Skeletal muscle cell (primary cell): ENCODE measurements around the gene TEX261.

Experiments
- DNase-seq: peaks from one replicate; pipeline ENCODE4 v3.0.0-alpha.2; 2010; ENCODE audit warnings: low read depth
- H3K4me3 ChIP-seq: 2 replicates; pipeline ENCODE4 v1.5.1; 2011; ENCODE audit warnings: low read depth, mild to moderate bottlenecking, control low read depth, low read length, moderate library complexity

Gene TEX261

GRCh38 chr2:70984228-70984575 lies 10.5 kb downstream of the TEX261 start:
- no peak for DNase-seq
- H3K4me3 ChIP-seq, result no peak overlapping the region

DNA sequence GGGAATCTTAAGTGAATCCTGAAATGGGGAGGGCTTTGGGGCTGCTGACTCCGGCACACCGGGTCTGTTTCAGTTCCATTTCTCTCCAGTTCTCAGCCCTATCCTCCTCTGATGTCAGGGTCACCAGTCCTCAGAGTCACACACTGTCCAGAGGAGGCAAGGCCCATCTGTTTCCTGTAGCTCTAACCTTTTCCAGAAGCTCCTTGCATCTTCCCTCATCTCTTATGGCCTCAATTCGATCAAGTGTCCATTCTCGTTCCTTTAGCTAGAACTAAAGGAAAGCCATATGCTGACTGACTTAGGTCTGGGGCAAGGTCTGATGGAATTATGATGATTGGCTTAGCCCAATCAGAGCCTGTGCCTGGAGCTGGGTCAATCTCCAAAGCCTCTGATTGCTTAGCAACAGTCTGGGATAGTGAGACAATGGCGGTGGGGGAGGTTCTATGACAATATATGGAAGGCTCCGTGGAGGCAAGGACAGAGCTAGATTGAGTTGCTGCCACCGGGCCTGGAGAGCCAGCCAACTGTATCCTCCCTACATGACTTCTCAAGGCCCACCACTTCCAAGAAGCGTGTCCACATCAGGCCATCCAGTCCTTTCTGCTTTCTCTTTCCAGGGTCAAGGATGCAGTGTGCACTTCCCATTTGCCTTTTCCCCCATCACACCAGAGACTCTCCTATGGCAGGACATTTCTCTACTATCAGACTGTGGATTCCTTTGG lies 11.0 kb downstream of the TEX261 start:
- no peak for DNase-seq
- H3K4me3 ChIP-seq, result no peak overlapping the region

GRCh38 chr2:70982971-70983370 lies 11.7 kb downstream of the TEX261 start:
- no peak overlapping the region for H3K4me3 ChIP-seq
- DNase-seq, result no peak

DNA sequence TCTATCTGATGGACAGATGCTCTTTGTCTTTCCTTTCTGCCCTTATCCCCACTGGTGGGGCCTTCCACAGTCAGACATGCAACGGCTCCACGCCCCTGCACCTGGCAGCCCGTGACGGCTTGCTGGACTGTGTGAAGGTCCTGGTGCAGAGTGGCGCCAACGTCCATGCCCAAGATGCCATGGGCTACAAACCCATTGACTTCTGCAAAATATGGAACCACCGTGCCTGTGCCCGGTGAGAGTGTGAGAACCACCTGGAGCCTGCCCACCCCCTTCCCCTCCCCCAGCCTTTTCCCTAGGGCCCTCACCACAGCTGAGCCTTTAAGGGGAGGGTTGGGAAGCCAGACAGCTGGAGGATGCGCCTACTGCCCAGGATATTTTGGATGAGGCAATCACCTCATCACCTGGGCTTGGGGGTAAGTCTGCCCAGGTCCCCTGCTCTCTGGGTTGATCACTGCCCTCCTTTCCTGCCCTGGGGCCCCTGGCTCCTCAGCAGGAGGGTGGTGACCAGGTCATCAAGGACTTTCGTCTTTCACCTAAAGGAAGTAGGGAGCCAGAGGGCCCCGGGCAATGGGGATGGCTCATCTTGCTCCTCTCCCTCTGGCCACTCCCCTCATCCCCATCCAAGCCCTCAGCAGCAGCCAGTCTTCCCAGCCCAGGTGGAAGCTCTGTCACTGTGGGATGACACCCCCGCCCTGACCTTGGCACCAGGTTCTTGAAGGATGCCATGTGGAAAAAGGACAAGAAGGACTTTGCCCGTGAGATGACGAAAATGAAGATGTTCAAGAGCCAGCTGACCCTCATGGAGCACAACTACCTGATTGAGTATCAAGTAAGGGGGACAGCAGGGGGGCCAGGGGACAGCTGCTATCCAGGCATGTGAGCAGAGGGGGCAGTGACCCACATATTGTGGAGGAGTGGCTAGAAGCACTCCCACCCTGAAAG lies 12.5 kb downstream of the TEX261 start:
- no peak for DNase-seq
- H3K4me3 ChIP-seq, result no peak overlapping the region

GRCh38 chr2:70981421-70981820 lies 13.3 kb downstream of the TEX261 start:
- no peak overlapping the region for H3K4me3 ChIP-seq
- DNase-seq, result no peak

DNA sequence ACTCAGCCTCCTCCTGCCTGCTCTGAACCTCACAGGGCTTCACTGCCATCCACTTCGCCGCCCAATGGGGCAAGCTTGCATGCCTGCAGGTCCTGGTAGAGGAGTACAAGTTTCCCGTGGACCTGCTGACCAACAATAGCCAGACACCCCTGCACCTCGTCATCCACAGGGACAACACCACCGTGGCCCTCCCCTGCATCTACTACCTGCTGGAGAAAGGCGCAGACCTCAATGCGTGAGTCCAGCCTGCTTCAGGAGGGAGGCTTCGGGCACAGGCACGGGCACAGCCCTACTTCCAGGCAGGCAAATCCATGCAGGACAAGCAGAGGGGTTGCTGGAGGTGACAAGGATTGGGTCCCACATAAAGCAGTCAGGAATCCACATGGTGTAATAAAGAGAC lies 15.0 kb downstream of the TEX261 start:
- DNase-seq, result no peak
- no peak overlapping the region for H3K4me3 ChIP-seq

DNA sequence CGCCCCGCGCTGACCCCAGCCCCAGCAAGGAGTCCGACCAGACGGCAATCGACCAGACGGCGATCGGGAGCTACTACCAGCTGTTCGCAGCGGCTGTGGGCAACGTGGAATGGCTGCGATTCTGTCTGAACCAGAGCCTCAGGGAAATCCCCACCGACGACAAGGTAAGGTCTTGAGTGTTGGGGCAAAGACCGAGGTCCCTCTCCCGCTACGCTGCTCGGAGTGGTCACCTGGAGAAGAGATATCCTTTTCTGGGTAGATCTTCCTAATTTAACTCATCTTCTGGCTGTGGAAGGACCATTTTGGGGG lies 15.5 kb downstream of the TEX261 start:
- peak overlapping the region; percentile 47 for H3K4me3 ChIP-seq
- DNase-seq, result no peak

DNA sequence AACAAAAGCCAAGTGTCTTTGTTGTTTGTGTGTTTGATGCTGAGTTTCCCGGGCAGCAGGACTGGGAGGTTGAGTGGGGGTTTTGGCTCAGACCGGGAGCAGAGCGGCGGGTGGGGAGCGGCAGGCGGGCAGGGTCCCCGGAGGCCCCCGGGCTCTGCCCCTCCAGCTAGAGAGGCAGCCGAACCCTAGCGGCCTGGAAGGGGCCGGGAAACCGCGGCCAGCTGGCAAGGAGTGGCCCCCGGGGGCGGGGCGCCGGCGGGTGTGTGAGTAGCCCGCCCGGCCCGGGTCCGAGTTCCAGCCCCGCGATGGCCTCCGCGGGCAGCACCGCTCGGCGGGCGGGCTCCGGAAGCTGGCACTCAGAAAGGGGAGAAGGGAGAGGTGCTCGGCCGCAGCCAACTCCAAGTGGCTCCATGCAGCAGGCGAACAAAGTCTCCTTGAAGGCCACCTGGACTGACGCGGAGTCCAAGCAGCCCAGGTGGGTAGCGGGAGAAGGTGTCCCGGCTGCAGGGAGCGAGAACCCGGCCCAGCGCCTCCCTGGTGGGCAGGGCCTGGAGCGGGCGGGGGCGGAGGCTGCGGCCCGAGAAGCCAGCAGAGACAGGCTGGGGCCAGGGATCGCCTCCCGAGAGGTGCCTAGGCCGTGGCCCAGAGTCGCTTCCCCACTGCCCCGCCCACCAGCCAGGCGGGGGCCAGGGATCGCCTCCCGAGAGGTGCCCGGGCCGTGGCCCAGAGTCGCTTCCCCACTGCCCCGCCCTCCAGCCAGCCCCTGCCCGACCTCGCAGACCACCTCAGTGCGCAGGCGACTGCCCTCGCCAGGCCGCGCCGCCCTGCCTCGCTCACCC lies 16.1 kb downstream of the TEX261 start, which contains the start of gene ANKRD53:
ANKRD53 (plus strand) TSS at position 290 of the 839 bp plus-strand sequence; CDS start at position 306, 16 bp downstream.
- no peak for DNase-seq
- H3K4me3 ChIP-seq, result peak within 1 kb of the TSS; percentile 52

- DNase-seq, result peak; percentile 89
- peak overlapping the region; percentile 52 for H3K4me3 ChIP-seq
Measured at GRCh38 chr2:70977605-70978205, 17.0 kb downstream of the TEX261 start.

GRCh38 chr2:70975237-70975636 lies 19.4 kb downstream of the TEX261 start:
- DNase-seq, result no peak
- H3K4me3 ChIP-seq, result no peak overlapping the region

- DNase-seq, result no peak
Measured at GRCh38 chr2:70974592-70974991, 20.1 kb downstream of the TEX261 start.

DNA sequence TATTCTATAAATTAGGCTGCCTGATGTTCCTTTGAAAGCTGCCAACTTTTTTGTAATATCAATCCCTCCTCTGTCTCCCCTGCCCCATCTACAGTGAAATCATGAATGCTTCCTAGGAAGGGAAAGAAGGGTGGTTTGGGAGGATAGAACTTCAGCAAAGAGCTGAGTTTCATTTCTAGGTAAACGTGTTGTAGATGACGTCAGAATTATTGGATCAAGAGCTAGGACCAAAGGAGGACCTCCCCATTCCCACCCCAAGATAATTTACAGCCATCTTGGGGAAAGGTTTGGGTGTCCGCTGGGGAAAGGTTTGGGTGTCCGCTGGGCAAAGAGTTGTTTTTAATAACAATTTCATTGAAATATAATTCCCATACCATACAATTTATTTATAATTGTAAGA lies 27.5 kb downstream of the TEX261 start:
- no peak for DNase-seq
- no peak overlapping the region for H3K4me3 ChIP-seq

More at GRCh38 chr2:70974592-70974991, 20.1 kb downstream of the TEX261 start:
- no peak overlapping the region for H3K4me3 ChIP-seq

DNA sequence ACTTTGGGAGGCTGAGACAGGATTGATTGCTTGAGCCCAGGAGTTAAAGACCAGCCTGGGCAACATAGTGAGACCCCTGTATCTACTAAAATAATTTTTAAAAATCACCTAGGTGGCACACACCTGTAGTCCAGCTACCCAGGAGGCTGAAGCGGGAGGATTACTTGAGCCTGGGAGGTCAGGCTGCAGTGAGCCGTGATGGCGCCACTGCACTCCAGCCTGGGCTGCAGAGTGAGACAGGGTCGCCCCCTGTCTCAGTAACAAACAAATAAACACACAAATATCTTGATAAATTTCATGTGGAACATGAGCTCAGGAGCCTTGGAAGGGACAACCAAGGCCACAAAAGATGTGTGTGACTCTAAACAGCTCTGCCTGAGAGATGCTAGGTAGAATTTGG lies 28.0 kb downstream of the TEX261 start:
- no peak for DNase-seq
- H3K4me3 ChIP-seq, result no peak overlapping the region

- peak overlapping the region; percentile 50 for H3K4me3 ChIP-seq
- no peak for DNase-seq
Measured at GRCh38 chr2:70965506-70965905, 29.2 kb downstream of the TEX261 start.

DNA sequence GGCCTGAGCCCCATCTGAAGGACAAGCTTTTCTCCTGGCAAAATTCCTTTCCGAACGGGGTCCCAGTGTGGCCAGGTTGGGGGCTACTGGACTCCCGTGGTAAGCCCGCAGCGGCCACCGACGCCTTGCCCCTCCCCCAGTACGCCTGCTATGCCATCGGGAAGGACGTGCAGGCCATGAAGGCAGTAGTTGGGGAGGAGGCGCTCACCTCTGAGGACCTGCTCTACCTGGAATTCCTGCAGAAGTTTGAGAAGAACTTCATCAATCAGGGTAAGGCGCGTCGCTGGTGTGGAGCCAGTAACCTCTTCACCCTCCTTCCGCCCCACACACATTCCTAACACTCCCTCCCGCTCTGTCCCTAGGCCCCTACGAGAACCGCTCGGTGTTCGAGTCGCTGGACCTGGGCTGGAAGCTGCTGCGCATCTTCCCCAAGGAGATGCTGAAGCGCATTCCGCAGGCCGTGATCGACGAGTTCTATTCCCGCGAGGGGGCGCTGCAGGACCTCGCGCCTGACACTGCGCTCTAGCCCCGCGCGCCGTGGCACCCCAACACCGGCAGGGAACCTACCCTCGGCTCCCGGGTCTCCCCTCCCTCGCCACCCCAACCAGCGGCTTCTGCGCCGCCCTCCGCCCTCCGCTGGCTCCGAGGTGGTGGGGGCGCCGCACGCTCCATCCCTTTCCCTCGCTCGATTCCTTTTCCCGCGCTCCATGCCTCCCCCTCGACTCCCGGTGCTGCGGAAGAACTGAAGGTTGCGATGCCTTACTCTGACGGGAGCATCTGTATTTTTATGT lies 29.9 kb downstream of the TEX261 start:
- peak overlapping the region; percentile 50 for H3K4me3 ChIP-seq
- peak; percentile 20 for DNase-seq

GRCh38 chr2:70964133-70964532 lies 30.5 kb downstream of the TEX261 start:
- DNase-seq, result no peak
- H3K4me3 ChIP-seq, result no peak overlapping the region

GRCh38 chr2:70962885-70963878 lies 31.5 kb downstream of the TEX261 start:
- H3K4me3 ChIP-seq, result no peak overlapping the region
- DNase-seq, result no peak
